ENCODE results near the gene INPP4A.
"Not testable (repeated sequence)": the region's sequence is repeated elsewhere in the genome, so short reads cannot be mapped to it uniquely, and the experiment has no call there.

INPP4A gene

DNA sequence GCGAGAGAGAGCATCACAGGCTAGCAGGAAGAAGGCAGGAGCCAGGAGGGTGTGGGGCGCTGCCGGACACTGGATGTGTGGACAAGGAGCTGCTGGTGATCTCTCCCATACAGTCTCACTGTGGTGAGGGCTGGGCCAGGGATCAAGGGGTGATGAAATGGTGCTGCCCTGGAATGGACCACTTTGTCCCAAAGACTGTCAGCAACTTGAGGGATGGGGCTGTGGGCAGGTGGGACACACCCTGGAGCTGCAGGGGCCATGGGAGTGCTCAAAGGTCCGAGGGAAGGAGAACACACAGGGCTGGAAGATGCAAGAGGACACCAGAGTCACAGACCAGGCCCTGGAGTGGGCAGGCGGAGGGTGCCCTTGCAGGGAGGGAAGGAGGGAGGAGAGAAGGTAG is 125.7 kb downstream of the INPP4A start:
- no peak for DNase-seq

DNA sequence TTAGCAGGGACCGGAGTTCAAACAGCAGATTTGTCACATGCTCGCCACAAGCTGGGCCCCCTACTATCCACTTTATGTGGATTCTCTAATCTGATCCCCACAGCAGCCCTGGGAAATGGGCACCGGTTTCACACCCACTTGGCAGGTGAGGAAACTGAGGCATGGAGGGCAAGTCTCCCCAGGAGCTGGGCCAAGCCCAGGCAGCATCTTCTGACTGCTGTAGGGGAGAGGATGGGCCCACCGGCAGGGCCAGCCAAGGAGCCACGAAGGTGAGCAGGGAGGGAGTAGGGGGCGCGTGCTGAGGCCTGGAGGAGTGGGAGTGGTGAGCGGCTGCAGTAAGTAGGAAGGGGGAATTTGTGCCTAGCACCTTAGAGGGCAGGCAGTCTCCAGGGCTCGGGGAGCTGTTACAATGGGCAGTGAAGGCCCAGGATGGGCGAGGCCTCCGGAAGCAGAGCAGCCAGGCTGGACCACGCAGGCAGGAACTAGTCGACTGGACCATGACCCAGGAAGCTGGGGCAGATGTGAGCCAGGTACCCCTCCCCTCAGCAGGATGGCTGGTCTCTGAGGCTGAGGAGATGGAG is 126.6 kb downstream of the INPP4A start:
- no peak for DNase-seq

DNA sequence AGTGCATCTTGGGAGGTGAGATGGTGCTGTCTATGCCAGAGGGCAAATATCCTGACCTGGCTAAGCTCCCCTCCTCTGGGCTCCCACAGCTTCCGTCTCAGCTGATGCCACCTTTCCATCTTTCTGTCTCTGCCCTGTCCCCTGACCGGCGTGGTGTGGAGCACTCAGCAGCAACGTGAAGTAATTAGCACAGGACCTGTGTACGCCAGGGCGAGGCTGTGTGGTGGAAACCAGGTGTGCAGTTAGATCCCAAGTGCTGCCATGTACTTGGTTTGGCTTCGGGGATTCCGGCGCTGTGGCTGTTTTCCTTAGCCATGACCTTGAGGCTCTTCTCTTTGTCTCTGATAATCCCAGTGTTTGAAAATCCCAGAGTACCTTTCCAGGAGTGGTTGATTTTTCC is 127.1 kb downstream of the INPP4A start:
- DNase-seq, result no peak

DNA sequence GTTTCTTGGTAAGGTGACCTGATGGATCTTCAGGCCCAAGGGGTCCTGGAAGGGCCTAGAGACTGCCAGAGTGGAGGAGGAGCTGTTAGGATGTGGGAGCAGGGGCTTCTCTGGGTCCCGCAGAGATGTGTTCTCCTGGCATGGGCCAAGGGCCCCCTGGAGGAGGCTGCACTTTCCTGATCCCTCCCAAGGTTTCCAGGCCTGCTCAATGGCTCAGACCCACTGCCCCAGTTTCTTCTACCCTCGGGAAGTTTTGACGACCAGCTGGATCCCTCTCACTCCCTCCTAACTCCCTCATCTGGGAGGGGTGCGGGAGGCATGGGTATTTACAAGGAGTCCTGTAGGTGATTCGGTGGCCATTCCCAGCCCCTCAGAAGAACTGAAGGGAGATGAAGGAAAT is 127.6 kb downstream of the INPP4A start:
- no peak for DNase-seq

DNA sequence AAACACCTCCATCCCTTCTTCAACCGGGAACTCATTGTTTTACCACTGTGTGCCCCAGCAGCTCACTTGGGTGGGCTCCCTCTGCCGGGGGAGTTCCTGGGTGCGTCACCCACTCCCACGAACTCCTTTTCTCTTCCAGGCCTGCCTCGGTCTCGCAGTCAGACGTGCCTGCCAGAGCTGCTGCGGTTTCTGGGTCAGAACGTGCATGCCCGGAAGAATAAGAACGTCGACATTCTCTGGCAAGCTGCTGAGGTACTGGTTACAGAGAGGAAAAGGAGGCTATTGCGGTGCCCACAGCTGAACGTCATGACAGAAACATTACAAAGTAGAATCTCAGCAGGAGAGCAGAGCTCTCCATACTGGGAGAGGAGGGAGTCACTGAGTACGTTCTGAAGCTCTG is 128.0 kb downstream of the INPP4A start:
- DNase-seq, result no peak

DNA sequence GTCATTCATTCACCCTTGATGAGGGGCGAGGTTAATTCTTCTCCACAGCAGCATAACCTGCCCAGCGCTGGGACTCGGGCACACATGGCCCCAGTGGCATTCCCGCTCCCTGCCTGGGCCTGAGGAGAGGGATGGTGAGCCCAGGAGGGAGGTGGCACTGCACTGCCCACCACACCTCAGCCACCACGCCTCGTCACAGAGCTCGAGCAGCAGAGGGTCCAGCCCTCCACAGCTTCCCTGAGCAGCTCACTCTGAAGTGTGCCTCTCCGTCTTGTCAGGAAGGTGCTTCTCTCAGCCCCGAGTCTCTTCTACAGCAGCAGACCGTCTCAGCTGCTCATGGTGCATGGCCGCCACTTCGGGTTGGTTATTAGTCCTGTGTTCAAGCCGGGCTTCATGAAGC is 128.8 kb downstream of the INPP4A start:
- no peak for DNase-seq

DNA sequence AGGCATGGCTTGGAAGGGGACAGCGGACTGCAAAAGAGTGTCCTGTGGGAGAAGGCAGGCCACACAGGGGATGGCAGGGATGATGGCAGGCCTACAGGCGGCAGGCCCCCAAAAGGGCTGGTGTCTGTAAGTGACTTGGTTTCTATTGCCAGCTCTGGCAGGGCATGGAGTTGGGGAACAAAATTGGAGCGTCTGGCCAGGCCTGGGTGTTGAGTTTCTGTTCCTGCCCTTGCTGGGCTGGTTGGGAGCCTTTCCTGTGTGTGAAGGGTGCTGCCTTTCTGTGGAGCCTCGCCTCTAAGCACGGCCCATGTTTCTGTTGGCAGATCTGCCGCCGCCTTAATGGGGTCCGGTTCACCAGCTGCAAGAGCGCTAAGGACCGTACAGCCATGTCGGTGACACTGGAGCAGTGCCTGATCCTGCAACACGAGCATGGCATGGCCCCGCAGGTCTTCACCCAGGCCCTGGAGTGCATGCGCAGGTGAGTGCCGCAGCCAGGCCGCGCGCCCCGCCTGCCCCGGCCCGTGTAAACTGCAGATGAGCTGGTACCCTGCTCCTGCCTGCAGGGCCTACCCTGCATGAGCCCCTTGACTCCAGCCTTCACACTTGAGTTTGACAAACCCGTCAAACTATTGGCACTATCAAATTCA is 132.1 kb downstream of the INPP4A start:
- DNase-seq, result no peak

DNA sequence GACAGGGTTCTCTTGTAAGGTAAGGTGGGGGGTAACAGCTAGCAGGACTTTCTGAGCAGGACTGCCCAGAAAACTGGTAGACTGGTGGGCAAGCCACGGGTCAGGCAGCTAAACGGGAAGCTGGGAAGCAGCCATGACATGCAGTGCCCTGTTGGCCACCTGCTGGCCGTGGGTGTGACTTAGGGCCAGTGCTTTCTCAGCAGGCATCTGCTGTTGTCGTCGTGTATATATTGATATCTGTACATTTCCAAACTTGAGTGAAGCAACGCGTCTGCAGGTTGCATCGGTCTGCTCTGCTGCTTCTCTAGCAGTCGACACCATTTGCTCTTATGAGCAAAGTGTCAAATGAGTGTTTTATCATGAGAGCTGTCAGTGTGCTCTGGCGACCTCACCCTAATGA is 132.7 kb downstream of the INPP4A start:
- DNase-seq, result no peak

DNA sequence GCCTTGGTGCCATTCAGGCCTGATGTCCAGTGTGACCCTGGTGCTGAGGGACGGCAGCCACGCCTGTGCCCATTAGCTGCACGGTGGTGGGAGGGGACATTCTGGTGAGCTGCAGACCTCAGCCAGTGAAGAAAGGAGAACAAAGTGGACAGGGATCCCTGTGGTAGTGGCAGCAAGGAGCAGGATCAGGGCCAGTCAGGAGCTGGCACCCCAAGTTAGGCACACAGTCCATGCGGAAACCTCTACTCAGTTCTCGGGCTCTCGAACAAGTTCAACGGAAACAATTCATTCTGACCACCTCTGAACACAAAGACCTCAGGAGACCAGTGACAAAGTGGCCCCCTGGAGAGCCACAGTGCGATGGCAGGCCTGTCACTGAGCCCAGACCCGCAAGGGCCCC is 133.6 kb downstream of the INPP4A start:
- no peak for DNase-seq

DNA sequence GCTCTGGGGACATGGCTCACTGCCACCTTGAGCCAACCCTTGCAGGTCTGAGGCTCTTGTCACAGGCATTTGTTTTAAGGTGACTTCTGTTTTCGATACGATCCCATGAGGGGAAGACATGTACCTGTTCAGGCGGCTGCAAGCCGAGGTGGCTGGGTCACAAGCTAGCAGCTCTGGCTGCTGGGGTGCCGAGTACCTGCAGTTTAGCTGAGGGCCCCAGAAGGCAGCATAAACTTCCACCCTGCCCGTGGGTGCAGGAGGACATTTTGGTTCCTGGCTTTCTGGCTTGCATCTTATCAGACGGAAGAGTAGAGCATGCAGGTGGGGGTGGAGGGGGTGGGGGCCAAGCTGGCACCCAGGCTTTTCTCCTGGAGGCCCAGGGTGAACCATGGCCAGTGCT is 135.3 kb downstream of the INPP4A start:
- DNase-seq, result no peak

DNA sequence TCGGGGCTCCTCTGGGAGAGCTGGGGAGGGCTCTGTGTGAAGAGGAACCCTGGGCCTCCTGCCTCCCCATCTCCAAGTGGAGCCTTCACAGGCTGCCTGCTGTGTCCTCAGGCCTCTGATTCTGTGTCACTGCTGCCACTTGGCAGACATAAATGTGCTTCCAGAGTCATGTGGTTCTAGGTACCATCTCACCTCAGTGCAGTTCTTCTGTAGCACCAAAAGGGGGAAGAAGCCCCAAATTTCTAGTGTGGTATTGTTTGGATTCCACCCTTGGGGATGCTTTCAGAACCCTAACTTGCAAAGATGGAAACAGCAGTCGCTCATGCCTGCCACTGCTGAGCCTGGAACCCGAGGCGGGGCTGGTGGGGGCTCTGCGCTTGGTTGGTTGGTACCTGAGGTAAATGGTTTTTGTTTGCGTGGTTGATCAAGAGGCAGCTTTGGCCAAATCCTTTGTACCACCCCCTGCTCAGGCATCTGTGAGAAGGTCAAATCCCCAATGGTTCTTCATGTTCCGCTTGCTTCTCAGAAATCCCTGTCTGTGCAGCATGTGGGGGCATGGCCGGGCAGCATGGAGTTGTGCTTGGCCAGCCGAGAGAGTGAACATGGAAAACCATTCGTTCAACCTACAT is 136.1 kb downstream of the INPP4A start:
- DNase-seq, result no peak

DNA sequence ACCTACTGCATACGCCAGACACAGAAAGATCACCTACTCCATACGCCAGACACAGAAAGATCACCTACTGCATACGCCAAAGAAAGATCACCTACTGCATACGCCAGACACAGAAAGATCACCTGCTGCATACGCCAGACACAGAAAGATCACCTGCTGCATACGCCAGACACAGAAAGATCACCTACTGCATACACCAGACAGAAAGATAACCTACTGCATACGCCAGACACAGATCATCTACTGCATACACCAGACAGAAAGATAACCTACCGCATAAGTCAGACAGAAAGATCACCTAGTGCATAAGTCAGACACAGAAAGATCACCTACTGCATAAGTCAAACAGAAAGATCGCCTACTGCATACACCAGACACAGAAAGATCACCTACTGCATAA is 137.9 kb downstream of the INPP4A start:
- DNase-seq, result no peak

DNA sequence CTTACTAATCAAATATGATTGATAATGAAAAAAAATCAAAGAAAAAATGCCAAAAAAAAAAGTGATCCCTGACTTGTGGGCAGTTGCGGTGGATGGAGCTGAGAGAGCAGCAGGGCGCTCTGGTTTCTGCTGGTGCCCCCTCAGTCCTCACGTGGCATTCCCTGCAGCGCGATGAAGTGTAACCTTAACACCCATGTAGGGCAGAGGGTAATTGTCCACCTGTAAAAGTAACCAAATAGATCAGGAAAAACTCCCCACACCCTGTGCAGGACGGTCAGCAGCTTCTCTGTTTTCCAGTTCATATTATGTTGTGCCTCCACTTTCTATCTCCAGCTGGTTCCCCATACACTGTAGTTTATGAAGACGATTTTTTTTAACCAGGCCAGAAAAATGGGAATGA is 138.6 kb downstream of the INPP4A start:
- no peak for DNase-seq

DNA sequence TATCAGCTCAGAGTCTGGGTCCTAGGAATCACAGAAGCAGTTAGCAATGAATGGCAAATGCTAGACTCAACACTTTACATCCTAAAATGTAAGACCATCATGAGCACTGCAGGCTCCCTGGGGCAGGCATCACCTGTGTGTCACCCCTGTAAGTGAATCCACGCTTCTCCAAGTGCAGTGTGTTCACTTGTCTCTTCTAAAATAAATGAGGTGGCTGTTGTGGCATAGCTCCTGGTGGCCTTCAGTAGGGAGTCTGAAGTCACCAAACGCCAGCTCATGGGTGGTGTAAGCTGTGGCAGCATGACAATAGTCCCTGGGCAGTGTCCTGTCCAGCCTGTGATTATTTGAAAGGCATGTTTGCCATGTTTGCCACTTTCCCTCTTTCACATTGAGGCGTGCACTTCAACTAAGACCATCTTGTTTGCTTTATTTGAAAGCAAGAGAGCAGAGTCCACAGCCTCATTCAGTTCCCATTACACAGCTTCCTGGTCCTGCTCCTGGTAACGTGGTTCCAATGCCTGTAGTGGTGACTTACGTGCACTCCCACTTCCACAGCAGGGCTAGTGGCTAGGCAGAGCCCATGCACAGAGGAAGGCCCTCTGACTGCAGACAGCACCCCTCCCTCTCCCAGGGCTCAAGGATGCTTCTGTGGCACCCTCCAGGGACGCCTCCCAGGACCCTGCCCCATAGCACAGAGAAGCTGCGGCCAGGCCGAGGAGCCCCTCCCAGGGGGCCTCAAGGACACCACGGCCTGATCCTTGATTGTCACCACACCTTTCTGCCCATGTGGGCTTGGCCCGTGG is 139.4 kb downstream of the INPP4A start:
- no peak for DNase-seq

DNA sequence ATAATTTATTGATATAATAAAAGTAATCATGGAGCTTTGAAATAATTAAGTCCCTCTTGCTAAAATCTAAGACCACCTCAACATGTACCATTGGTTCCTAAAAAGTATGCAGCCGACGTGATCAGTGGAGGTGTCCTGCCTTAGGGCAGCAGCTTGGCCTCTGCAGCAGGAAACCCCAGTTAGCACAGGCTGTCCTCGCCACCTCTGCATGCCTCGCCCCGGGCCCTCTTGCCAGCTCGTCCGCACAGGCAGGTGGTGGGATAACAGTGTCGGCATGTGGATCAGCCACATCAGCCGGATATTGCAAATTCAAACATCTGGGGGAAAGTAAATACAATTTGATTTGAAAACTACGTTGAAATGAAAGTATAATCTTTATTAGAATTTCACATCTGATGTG is 140.7 kb downstream of the INPP4A start:
- DNase-seq, result no peak

DNA sequence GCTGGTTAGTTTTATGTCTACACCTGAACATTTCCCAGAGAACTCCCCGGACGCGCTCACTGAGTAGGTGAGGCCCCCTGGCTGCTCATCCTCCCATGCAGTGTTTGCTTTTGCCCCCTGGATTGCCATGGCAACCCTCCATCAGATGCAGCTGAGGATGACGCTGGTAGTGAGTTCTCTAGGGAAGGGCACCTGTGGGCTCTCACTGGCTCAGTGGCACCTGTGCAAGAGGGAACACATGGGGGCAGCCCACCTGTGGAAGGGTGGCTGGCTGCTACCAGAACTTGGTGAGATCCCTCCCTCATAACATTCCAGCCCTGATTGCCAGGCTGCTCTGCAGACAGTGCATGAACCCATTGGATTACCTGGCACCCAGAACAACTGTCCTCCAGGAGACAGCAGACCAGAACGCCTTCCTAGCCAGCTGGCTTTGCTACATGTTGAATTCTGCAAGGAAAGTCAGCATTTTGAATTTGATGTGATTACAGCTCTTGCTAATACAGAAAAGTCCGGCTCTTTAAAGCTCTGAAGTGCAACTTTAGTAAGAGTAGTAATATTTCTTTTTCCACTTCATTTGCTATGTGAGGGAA is 142.0 kb downstream of the INPP4A start:
- no peak for DNase-seq

DNA sequence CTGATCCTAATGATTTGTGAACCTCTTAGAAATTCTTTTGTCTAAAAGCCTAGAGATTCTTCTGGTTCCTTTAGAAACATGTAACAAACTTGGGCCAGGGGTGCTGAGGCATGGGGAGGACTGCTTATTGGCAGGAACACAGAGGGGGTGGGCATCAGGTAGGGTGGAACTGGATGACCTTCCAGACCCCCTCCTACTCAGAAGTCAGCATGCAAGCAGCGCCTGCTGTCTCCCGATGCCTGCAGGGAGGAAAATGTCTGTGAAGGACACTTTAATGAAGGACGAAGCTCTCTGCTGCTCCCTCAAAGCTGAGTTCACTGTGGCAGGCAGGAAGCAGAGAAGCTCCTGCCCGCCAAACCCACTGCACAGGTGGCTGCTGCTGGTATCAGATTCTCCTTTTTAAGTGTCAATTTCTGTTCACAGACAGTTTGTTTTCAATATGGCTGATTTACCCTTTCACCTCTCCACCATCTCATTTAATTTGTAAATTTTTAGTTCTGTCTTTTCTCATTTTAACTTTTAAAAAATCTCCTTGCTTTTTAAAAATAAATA is 144.3 kb downstream of the INPP4A start:
- no peak for DNase-seq

DNA sequence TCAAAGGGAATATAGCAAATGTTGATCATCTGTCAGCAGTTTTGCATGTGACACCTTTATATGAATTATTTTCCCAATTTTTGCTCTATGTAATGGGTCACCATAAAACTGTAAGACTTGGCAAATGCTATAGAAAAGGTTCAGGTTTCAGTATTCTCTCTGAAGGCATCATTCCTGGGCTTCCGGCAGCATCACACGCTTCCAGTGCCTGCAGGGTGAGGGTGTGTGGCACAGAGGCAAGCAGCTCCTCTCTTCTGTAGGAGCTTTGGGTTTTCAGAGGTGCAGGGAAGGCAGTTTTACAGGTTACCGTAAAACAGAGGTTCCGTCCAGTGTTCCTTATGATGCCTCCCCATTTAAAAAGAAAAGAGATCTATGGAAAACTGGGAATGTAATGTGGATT is 144.8 kb downstream of the INPP4A start:
- DNase-seq, result no peak

DNA sequence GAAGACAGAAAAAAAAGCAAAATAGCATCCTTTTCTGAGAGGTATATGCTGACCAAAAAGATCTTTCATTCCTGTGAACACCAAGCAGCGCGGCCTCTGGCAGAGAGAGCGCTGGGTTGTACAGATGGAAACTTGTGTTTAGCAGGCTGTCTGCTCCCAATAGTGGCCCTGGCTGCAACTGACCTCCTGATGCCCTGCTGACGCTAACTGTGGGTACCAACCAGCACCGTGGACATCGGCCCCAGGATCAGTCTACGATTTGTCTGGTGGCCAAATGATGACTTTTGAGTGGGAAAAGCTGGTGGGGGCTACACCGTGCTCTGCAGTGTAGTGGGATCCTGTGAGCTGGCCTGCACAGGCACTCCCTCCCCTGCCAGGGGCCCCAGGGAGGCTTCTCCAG is 147.9 kb downstream of the INPP4A start:
- no peak for DNase-seq

DNA sequence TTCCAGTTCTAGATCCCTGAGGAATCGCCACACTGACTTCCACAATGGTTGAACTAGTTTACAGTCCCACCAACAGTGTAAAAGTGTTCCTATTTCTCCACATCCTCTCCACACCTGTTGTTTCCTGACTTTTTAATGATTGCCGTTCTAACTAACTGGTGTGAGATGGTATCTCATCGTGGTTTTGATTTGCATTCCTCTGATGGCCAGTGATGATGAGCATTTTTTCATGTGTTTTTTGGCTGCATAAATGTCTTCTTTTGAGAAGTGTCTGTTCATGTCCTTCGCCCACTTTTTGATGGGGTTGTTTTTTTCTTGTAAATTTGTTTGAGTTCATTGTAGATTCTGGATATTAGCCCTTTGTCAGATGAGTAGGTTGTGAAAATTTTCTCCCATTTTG is 150.0 kb downstream of the INPP4A start:
- not testable (repeated sequence) for DNase-seq

DNA sequence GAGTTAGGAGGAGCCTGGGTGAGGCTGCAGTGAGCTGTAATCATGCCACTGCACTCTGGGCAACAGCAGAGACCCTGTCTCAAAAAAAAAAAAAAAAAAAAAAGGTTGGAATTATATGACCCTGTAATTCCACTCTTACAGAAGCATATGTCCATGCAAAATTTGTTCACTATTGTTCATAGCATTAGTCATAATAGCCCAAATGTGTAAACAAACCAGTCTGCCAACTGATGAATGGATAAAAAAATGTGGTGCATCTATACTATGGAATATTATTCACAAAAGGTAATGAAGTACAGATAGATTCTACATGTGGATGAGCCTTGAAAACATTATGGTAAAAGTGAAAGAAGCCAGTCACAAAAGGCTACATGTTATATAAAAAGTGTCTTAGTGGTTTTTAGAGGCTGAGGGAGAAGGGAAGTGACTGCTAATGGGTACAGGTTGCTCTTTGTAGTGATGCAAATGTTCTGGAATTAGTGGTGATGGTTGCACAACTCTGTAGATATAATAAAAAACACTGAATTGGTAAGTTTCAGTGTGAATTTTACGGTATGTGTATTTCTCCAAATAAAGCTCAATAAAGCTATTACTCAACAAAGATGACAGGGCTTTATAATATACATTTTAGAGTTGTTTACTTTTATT is 154.2 kb downstream of the INPP4A start:
- no peak for DNase-seq

DNA sequence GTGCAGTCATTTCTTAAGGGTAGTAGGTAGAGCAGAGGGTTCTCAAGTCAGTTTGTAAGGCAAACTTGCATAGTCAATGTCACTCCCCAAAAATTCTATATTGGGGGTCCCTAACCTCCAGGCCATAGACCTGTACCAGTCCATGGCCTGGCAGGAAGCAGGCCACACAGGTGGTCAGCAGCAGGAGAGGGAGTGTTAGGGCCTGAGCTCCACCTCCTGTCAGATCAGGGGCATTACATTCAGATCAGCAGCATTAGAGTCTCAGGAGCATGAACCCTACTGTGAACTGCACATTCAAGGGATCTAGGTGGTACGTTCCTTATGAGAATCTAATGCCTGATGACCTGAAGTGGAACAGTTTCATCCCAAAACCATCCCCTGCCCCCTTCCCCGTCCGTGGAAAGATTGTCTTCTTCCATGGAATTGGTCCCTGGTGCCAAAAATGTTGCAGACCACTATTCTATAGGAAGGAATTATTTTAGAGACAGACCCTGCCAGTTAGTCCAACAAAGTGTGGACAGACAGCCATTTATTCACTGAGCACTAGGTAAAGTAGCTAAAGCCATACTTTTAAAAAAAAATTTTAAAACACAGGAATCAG is 157.0 kb downstream of the INPP4A start:
- DNase-seq, result no peak

Data from right hindlimb (tissue), 1 donor.